T-cell (primary cell): Measurements from ENCODE around the gene MAN1B1. TPM values are rescaled to one million over a fixed set of nuclear protein-coding genes. Genes with fewer than 3 reads are reported as not detected.
A peak's percentile ranks its signal among the peaks of the same experiment; 100 is the strongest.
"Not testable (repeated sequence)": the region's sequence is repeated elsewhere in the genome, so short reads cannot be mapped to it uniquely, and the experiment has no call there.

Source experiments
- ATAC-seq, 4 experiments: fragments of 200-7000 bp in 3 of 4; fragments of 150-1000 bp in 1 of 4; cut with Tn5 transposase; replicated peaks in 1 of 4; 1 replicate in 3 of 4; 2 replicates in 1 of 4; pipeline ENCODE4 v1.10.0; 2021; ENCODE audit warnings: moderate library complexity in 3 of 4, mild to moderate bottlenecking in 2 of 4, moderate number of reproducible peaks in 1 of 4
- CTCF ChIA-PET, 2 donors: fragments of 300-600 bp; sonication (Branson Sonifier 250); formaldehyde crosslinking; loops; one replicate each; lab custom pipeline; 2022; ENCODE audit warnings: antibody characterized with exemption in 2 of 2; lab: Charles Lee
- POLR2A ChIA-PET, 2 donors: fragments of 300-600 bp; sonication (Branson Sonifier 250); formaldehyde crosslinking; loops; one replicate each; lab custom pipeline; 2022; ENCODE audit warnings: antibody characterized with exemption in 2 of 2; lab: Charles Lee
- DNase-seq, 35 experiments: peaks; one replicate each; pipeline versions ENCODE4 v3.0.0 to v3.0.0-alpha.2; 2013 to 2023
- H3K27ac ChIP-seq: one replicate; pipeline ENCODE4 v1.5.1; 2013; ENCODE audit warnings: low read length
- H3K27me3 ChIP-seq, 2 experiments: replicated peaks in 1 of 2; 1 replicate in 1 of 2; 2 replicates in 1 of 2; pipeline versions ENCODE4 v1.6.1 to v1.7.0; 2013; ENCODE audit warnings: low read length in 1 of 2, mixed read lengths in 1 of 2; ENCODE audit not compliant: control insufficient read depth in 2 of 2, insufficient read depth in 2 of 2; ENCODE audit errors: extremely low read depth in 1 of 2
- H3K36me3 ChIP-seq, 2 donors: 1 replicate in 1 of 2; 2 replicates in 1 of 2; pipeline versions ENCODE4 v1.6.1 to v1.7.0; 2013; ENCODE audit warnings: low read length in 1 of 2; ENCODE audit not compliant: control insufficient read depth in 2 of 2, insufficient read depth in 1 of 2; ENCODE audit errors: extremely low read depth in 1 of 2
- H3K4me1 ChIP-seq, 2 experiments: 1 replicate in 1 of 2; 2 replicates in 1 of 2; pipeline versions ENCODE4 v1.6.1 to v1.7.0; 2013; ENCODE audit warnings: low read length in 2 of 2, mixed read lengths in 1 of 2; ENCODE audit not compliant: insufficient read depth in 2 of 2, control insufficient read depth in 1 of 2; ENCODE audit errors: extremely low read depth in 1 of 2
- H3K4me3 ChIP-seq, 2 donors: 1 replicate in 1 of 2; 2 replicates in 1 of 2; pipeline versions ENCODE4 v1.5.1 to v1.7.0; 2013; ENCODE audit warnings: mild to moderate bottlenecking in 2 of 2, low read length in 1 of 2, moderate library complexity in 1 of 2; ENCODE audit not compliant: control insufficient read depth in 1 of 2; ENCODE audit errors: extremely low read depth in 1 of 2
- H3K9me3 ChIP-seq: 2 replicates; pipeline ENCODE4 v1.7.0; 2013
- H3K27ac Mint-ChIP-seq, 2 donors: one replicate each; pipeline ENCODE4 v1.8.0; 2020 to 2021; ENCODE audit warnings: mild to moderate bottlenecking in 2 of 2, mixed read lengths in 2 of 2
- H3K27me3 Mint-ChIP-seq, 2 donors: one replicate each; pipeline ENCODE4 v1.8.0; 2021 to 2022; ENCODE audit warnings: mixed read lengths in 2 of 2
- H3K36me3 Mint-ChIP-seq: one replicate; pipeline ENCODE4 v1.8.0; 2021; ENCODE audit warnings: mixed read lengths
- H3K4me1 Mint-ChIP-seq, 3 donors: one replicate each; pipeline ENCODE4 v1.8.0; 2020 to 2022; ENCODE audit warnings: mixed read lengths in 3 of 3, mild to moderate bottlenecking in 1 of 3
- H3K4me3 Mint-ChIP-seq, 3 donors: one replicate each; pipeline ENCODE4 v1.8.0; 2020 to 2022; ENCODE audit warnings: mild to moderate bottlenecking in 3 of 3, mixed read lengths in 3 of 3, moderate library complexity in 3 of 3
- H3K9me3 Mint-ChIP-seq, 3 donors: one replicate each; pipeline ENCODE4 v1.8.0; 2020 to 2022; ENCODE audit warnings: mixed read lengths in 3 of 3
- WGBS: methylation state at CpG from one replicate; pipeline ENCODE4 v1.1.5; 2013; ENCODE audit warnings: missing lambda C conversion rate; ENCODE audit not compliant: insufficient coverage; 5-methylcytosine and 5-hydroxymethylcytosine counted together
- total RNA-seq, 35 experiments: library from RNA in 6 of 35; stranded (reverse) in 6 of 35; fragments of 120-200 nt in 1 of 35; gene quantifications; one replicate each; pipeline versions ENCODE4 v1.2.1 to v1.2.4 and lab custom pipeline; 2013 to 2026

MAN1B1 gene
- total RNA-seq, 5 donors from 2014 or later (not counting 1 experiment from before 2014, with no cell fraction given): 62.0 to 91.5 (median 84.8) TPM

DNA sequence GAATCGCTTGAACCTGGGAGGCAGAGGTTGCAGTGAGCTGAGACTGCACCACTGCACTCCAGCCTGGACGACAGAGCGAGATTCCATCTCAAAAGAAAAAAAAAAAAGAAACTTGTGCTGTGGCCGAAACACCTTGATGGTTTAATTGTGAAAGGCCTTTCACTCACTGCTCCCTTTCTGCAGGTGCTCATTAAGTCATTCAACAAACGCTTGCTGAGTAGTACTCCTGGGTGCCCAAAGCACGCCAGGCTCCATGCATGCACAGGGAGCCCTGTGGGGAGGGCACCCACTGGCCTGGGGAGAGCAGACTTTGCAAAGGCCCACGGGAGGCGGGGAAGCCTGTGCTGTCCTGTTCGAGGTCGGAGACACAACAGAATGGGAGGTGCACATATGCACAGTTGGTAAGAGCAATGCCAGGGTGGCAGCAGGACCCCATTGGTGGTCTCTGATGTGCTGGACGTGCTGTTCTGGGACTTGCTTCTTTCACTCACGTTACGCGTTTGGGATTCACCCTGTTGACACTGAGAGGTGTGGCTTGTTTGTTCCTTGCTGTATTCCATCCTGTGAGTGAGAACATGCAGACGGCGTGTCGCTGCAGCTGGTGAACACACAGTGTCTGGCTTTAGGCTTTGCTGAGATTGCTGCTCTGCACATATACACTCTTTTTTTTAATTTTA is 29.9 kb upstream of the MAN1B1 start:
- H3K36me3 Mint-ChIP-seq: no peaks in the 10 kb centered on the region
- ATAC-seq: no peak
- H3K27ac Mint-ChIP-seq: no peak overlapping the region
- no peaks in the 10 kb centered on the region for H3K9me3 ChIP-seq
- H3K27me3 Mint-ChIP-seq: peaks cover 0 to 10% of the 10 kb centered on the region in 2 donors
- ChIA-PET CTCF (interaction anchor here in 1 of 2 donors (0.7 kb wide), 1 partner anchor 31 kb away, joined by 3 read pairs; no protein-coding TSS in a partner anchor), POLR2A (no interaction called here)
- 93% methylated on average over 11 of the region's 17 CpGs for whole genome bisulfite sequencing
- DNase-seq: no peak
- no peaks in the 10 kb centered on the region for H3K36me3 ChIP-seq
- no peaks in the 10 kb centered on the region for H3K9me3 Mint-ChIP-seq
- peaks cover 3 to 27% of the 10 kb centered on the region in 2 experiments for H3K27me3 ChIP-seq
- no peak overlapping the region for H3K4me3 ChIP-seq
- H3K4me1 ChIP-seq: peaks cover 2 to 19% of the 10 kb centered on the region in 2 experiments
- peak overlapping the region in 1 of 3 donors; percentile 12 for H3K4me3 Mint-ChIP-seq
- H3K27ac ChIP-seq: no peak overlapping the region
- H3K4me1 Mint-ChIP-seq: no peaks in the 10 kb centered on the region

GRCh38 chr9:137057545-137057944 is 29.2 kb upstream of the MAN1B1 start:
- Histone ChIP-seq H3K27ac (no peak overlapping the region), H3K4me1 (peaks cover 2 to 16% of the 10 kb centered on the region in 2 experiments), H3K36me3 (no peaks in the 10 kb centered on the region), H3K4me3 (no peak overlapping the region), H3K27me3 (peaks cover 3 to 20% of the 10 kb centered on the region in 2 experiments), H3K9me3 (no peaks in the 10 kb centered on the region)
- Mint-ChIP-seq H3K4me3 (no peak overlapping the region), H3K4me1 (no peaks in the 10 kb centered on the region), H3K27ac (no peak overlapping the region), H3K36me3 (no peaks in the 10 kb centered on the region), H3K27me3 (peaks cover 0 to 4% of the 10 kb centered on the region in 2 donors), H3K9me3 (no peaks in the 10 kb centered on the region)
- 90% methylated on average over 14 of the region's 16 CpGs for WGBS
- CTCF ChIA-PET: no interaction called here
- POLR2A ChIA-PET: no interaction called here
- no peak for DNase-seq
- ATAC-seq: no peak

- no peak overlapping the region for H3K27ac ChIP-seq
- ChIA-PET CTCF (interaction anchor here in 1 of 2 donors (0.8 kb wide), 1 partner anchor 24 kb away, joined by 3 read pairs; no protein-coding TSS in a partner anchor), POLR2A (no interaction called here)
- Mint-ChIP-seq H3K27ac (no peak overlapping the region), H3K9me3 (no peaks in the 10 kb centered on the region), H3K4me1 (no peaks in the 10 kb centered on the region), H3K36me3 (no peaks in the 10 kb centered on the region), H3K27me3 (no peaks in the 10 kb centered on the region), H3K4me3 (no peak overlapping the region)
- ATAC-seq: no peak
- H3K9me3 ChIP-seq: no peaks in the 10 kb centered on the region
- peaks cover 0 to 5% of the 10 kb centered on the region in 2 experiments for H3K4me1 ChIP-seq
- WGBS: 73% methylated on average over 7 of the region's 9 CpGs
- H3K27me3 ChIP-seq: peaks cover 2 to 12% of the 10 kb centered on the region in 2 experiments
- no peak for DNase-seq
- no peaks in the 10 kb centered on the region for H3K36me3 ChIP-seq
- no peak overlapping the region for H3K4me3 ChIP-seq
Observed at GRCh38 chr9:137058521-137059234, 28.1 kb upstream of the MAN1B1 start.

DNA sequence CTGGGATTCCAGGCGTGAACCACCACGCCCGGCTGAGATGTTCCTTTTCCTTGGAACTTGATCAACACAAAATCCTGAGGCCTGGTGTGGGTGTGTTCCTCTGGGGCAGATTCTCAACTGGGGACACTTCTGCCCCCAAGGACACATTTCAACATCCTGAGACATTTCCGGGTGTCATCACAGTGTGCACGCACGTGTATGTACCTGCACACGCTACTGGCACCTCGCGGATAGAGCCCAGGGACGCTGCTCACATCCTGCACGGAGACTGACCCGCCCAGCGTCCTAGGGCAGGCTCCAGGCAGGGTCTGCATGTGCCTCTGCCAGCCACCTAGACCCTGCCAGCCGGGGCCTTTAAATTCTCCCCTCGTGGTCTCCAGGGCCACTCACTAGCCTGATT is 24.4 kb upstream of the MAN1B1 start:
- ChIA-PET POLR2A (no interaction called here), CTCF (no interaction called here)
- Mint-ChIP-seq H3K27me3 (no peaks in the 10 kb centered on the region), H3K4me1 (peaks cover 0 to 3% (median 3%) of the 10 kb centered on the region in 3 donors), H3K4me3 (no peak overlapping the region), H3K36me3 (no peaks in the 10 kb centered on the region), H3K27ac (no peak overlapping the region), H3K9me3 (no peaks in the 10 kb centered on the region)
- DNase-seq (no peak), ATAC-seq (no peak)
- H3K27ac ChIP-seq: no peak overlapping the region
- 94% methylated on average over 11 of the region's 15 CpGs for WGBS
- H3K4me3 ChIP-seq: no peak overlapping the region
- no peaks in the 10 kb centered on the region for H3K9me3 ChIP-seq
- peaks cover 0 to 7% of the 10 kb centered on the region in 2 experiments for H3K4me1 ChIP-seq
- H3K36me3 ChIP-seq: no peaks in the 10 kb centered on the region
- H3K27me3 ChIP-seq: peaks cover 0 to 8% of the 10 kb centered on the region in 2 experiments

DNA sequence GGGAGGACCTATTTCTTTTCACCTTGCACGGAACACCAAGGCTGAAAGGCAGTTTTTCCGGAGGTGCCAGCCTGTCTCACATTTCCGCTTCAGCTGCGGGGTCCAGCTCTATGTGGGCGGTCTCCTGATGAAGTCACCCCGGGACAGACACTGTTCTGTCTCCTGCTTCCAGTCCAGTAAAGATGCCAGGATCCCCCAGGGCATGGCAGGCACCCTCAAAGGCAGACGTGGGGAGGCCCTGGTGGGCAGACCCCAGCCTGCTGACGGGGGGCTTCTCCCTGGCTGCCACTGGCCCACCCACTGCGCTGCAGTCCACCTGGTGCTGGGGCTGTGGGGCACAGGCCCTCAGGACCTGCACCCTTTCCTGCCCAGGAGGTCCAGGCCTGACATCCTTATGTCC is 24.0 kb upstream of the MAN1B1 start:
- H3K36me3 Mint-ChIP-seq, H3K27me3 ChIP-seq, ATAC-seq, H3K4me3 Mint-ChIP-seq, H3K27ac Mint-ChIP-seq, DNase-seq, H3K9me3 Mint-ChIP-seq, POLR2A ChIA-PET, H3K36me3 ChIP-seq, H3K4me3 ChIP-seq, H3K4me1 Mint-ChIP-seq, H3K27me3 Mint-ChIP-seq, H3K27ac ChIP-seq, H3K9me3 ChIP-seq: not testable (repeated sequence)
- CTCF ChIA-PET: interaction anchor here in 1 of 2 donors (0.7 kb wide), 1 partner anchor 24 kb away, joined by 3 read pairs; no protein-coding TSS in a partner anchor
- WGBS: 93% methylated on average over 3 of the region's 9 CpGs
- H3K4me1 ChIP-seq: peaks cover 0 to 10% of the 10 kb centered on the region in 2 experiments

DNA sequence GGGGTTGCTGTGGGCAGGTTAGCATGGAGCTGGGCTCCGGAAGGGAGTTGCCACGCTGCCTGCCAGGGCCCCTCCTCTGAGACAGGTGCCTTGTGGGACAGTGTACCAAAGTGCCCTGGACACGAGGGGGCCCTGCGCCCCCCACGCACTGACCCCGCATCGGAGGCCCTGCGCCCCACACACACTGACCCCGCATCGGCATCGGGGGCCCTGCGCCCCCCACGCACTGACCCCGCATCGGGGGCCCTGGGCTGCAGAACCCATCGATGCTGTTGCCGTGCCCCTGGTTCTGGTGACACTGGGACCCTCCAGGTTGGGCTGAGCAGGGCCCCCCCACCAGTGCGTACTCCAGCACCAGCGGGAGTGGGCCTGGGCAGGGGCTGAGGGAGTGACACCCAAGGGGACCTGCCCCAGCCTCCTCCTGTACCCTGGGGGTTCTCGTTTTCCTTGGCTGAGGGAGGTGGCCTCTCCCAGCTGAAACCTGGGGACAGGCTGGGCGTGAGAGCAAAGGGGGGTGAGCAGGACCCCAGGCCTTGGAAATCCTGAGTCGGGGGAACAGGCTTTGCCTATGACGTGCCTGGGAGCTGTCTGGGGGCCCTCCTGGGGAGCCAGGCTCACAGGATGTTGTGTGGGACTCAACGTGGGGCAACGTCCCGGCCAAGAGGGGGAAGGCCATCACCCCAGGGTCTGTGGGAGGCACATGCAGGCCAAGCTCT is 23.3 kb upstream of the MAN1B1 start:
- ChIA-PET CTCF (interaction anchor here (0.7 to 1.0 kb wide), 2 partner anchors 17 to 23 kb away, joined by 3 read pairs; no protein-coding TSS in a partner anchor), POLR2A (no interaction called here)
- H3K27me3 ChIP-seq: peaks cover 0 to 13% of the 10 kb centered on the region in 2 experiments
- Mint-ChIP-seq H3K27me3 (peaks cover 3% of the 10 kb centered on the region in 2 donors), H3K9me3 (no peaks in the 10 kb centered on the region), H3K4me3 (no peak overlapping the region), H3K4me1 (peaks cover 5 to 8% (median 7%) of the 10 kb centered on the region in 3 donors), H3K36me3 (no peaks in the 10 kb centered on the region), H3K27ac (no peak overlapping the region)
- no peak overlapping the region for H3K27ac ChIP-seq
- no peak overlapping the region for H3K4me3 ChIP-seq
- 82% methylated on average over 24 of the region's 26 CpGs for WGBS
- no peaks in the 10 kb centered on the region for H3K9me3 ChIP-seq
- peaks cover 0 to 17% of the 10 kb centered on the region in 2 experiments for H3K4me1 ChIP-seq
- no peaks in the 10 kb centered on the region for H3K36me3 ChIP-seq
- ATAC-seq: no peak
- no peak for DNase-seq
